Neuronal stem cell (in vitro differentiated cells): ENCODE results near the gene SCFD2.

Experiments used
- DNase-seq: peaks from one replicate; pipeline ENCODE4 v3.0.0-alpha.2; 2013; ENCODE audit warnings: low spot score
- H2AFZ ChIP-seq: one replicate; pipeline ENCODE4 v1.6.1; 2013; ENCODE audit warnings: mild to moderate bottlenecking, low read length, inconsistent platforms
- H2AK5ac ChIP-seq: 2 replicates; pipeline ENCODE4 v1.6.1; 2013; ENCODE audit warnings: low read depth, mild to moderate bottlenecking, inconsistent platforms, low read length, moderate library complexity, mixed read lengths
- H2BK120ac ChIP-seq: 2 replicates; pipeline ENCODE4 v1.6.1; 2013; ENCODE audit warnings: low read depth, mild to moderate bottlenecking, inconsistent platforms, low read length, moderate library complexity, mixed read lengths
- H2BK12ac ChIP-seq: one replicate; pipeline ENCODE4 v1.6.1; 2013; ENCODE audit warnings: low read length, inconsistent platforms
- H2BK15ac ChIP-seq: 2 replicates; pipeline ENCODE4 v1.6.1; 2013; ENCODE audit warnings: mild to moderate bottlenecking, low read length, inconsistent platforms, mixed read lengths
- H2BK5ac ChIP-seq: one replicate; pipeline ENCODE4 v1.6.1; 2013; ENCODE audit warnings: inconsistent platforms, mild to moderate bottlenecking, low read length, moderate library complexity
- H3K14ac ChIP-seq: one replicate; pipeline ENCODE4 v1.6.1; 2013; ENCODE audit warnings: low read length, inconsistent platforms
- H3K18ac ChIP-seq: 2 replicates; pipeline ENCODE4 v1.6.1; 2013; ENCODE audit warnings: low read length, inconsistent platforms
- H3K23ac ChIP-seq: 2 replicates; pipeline ENCODE4 v1.6.1; 2013; ENCODE audit warnings: low read depth, mild to moderate bottlenecking, mixed read lengths, low read length, inconsistent platforms; ENCODE audit not compliant: poor library complexity
- H3K27ac ChIP-seq: replicated peaks from 3 replicates; pipeline ENCODE4 v1.5.1; 2013; ENCODE audit warnings: low read length, inconsistent platforms
- H3K27me3 ChIP-seq, 3 experiments: 2 replicates each; pipeline ENCODE4 v1.6.1; 2013; ENCODE audit warnings: low read length in 3 of 3, mild to moderate bottlenecking in 2 of 3, inconsistent platforms in 1 of 3, low read depth in 1 of 3, mixed read lengths in 1 of 3, moderate library complexity in 1 of 3; ENCODE audit not compliant: control insufficient read depth in 3 of 3, insufficient read depth in 3 of 3
- H3K36me3 ChIP-seq, 2 donors: replicated peaks in 1 of 2; 2 replicates each; pipeline ENCODE4 v1.6.1; 2013; ENCODE audit warnings: low read length in 2 of 2; ENCODE audit not compliant: control insufficient read depth in 2 of 2, insufficient read depth in 2 of 2
- H3K4ac ChIP-seq: 2 replicates; pipeline ENCODE4 v1.6.1; 2013; ENCODE audit warnings: inconsistent platforms, mild to moderate bottlenecking, low read length, moderate library complexity
- H3K4me1 ChIP-seq, 2 donors: 1 replicate in 1 of 2; 2 replicates in 1 of 2; pipeline ENCODE4 v1.6.1; 2013; ENCODE audit warnings: low read length in 2 of 2, low read depth in 1 of 2; ENCODE audit not compliant: control insufficient read depth in 2 of 2, insufficient read depth in 1 of 2
- H3K4me2 ChIP-seq: one replicate; pipeline ENCODE4 v1.6.1; 2013; ENCODE audit warnings: mild to moderate bottlenecking, low read length, inconsistent platforms; ENCODE audit not compliant: insufficient read depth, poor library complexity, severe bottlenecking
- H3K4me3 ChIP-seq, 2 donors: 2 replicates each; pipeline ENCODE4 v1.5.1; 2013; ENCODE audit warnings: low read length in 2 of 2, mild to moderate bottlenecking in 2 of 2, inconsistent platforms in 1 of 2, moderate library complexity in 1 of 2
- H3K79me1 ChIP-seq: one replicate; pipeline ENCODE4 v1.6.1; 2013; ENCODE audit warnings: low read depth, mild to moderate bottlenecking, inconsistent platforms, low read length, moderate library complexity
- H3K9ac ChIP-seq: one replicate; pipeline ENCODE4 v1.6.1; 2013; ENCODE audit warnings: mild to moderate bottlenecking, low read depth, low read length, inconsistent platforms; ENCODE audit not compliant: poor library complexity
- H3K9me3 ChIP-seq, 2 donors: replicated peaks in 1 of 2; 2 replicates each; pipeline versions ENCODE3 to v1.6.1; 2013; ENCODE audit warnings: low read length in 2 of 2, mild to moderate bottlenecking in 2 of 2, inconsistent platforms in 1 of 2, low read depth in 1 of 2, mixed read lengths in 1 of 2, moderate library complexity in 1 of 2; ENCODE audit not compliant: control insufficient read depth in 2 of 2, insufficient read depth in 1 of 2
- H4K8ac ChIP-seq: one replicate; pipeline ENCODE4 v1.6.1; 2013; ENCODE audit warnings: low read depth, mild to moderate bottlenecking, inconsistent platforms, low read length, moderate library complexity
- H4K91ac ChIP-seq: one replicate; pipeline ENCODE4 v1.6.1; 2013; ENCODE audit warnings: low read length, low read depth, mild to moderate bottlenecking, inconsistent platforms; ENCODE audit not compliant: poor library complexity
- WGBS, 2 donors: extraction: QIAGEN DNeasy Blood & Tissue Kit; methylation state at CpG; one replicate each; pipeline ENCODE4 v1.1.7; 2013; ENCODE audit warnings: missing lambda C conversion rate in 2 of 2, mixed read lengths in 1 of 2; ENCODE audit not compliant: insufficient read length in 2 of 2, insufficient replicate concordance in 1 of 2; ENCODE audit errors: extremely low coverage in 2 of 2; 5-methylcytosine and 5-hydroxymethylcytosine counted together

Gene SCFD2

DNA sequence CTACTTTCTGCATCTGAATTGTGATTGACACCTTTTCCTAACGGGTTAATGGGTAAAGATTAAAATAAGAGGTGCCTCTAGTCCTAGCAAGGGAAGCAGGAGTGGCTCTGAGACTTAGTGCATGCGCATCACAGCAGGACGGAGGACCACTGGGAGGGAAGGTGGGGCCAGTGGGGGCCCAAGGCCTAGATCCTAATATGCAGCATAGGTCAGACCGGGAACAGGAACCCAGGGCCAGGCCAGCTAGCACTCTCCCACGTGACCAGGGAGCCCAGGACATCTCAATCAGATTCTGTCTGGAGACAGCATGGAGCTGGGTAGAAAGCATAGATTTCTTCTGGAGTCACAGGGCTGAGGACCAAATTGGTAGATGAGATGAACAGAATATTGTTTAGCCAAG lies 448.0 kb downstream of the SCFD2 start:
- no peak overlapping the region for H2BK120ac ChIP-seq
- H3K14ac ChIP-seq, result no peak overlapping the region
- no peak overlapping the region for H2AK5ac ChIP-seq
- no peak overlapping the region for H3K27ac ChIP-seq
- H3K4ac ChIP-seq, result no peak overlapping the region
- H2AFZ ChIP-seq, result no peak overlapping the region
- H4K8ac ChIP-seq, result no peak overlapping the region
- H3K27me3 ChIP-seq, result peaks cover 0 to under 1% (median 0%) of the 10 kb centered on the region in 3 experiments
- no peaks in the 10 kb centered on the region for H3K36me3 ChIP-seq
- H3K9ac ChIP-seq, result no peak overlapping the region
- WGBS, 2 donors, result no CpG with 5 or more reads among the region's 5 CpGs
- no peak for DNase-seq
- H2BK12ac ChIP-seq, result no peak overlapping the region
- no peak overlapping the region for H3K4me3 ChIP-seq
- H2BK15ac ChIP-seq, result no peak overlapping the region
- H3K79me1 ChIP-seq, result no peaks in the 10 kb centered on the region
- no peak overlapping the region for H3K23ac ChIP-seq
- peaks cover 3% of the 10 kb centered on the region in 2 donors for H3K4me1 ChIP-seq
- no peaks in the 10 kb centered on the region for H3K9me3 ChIP-seq
- H3K4me2 ChIP-seq, result no peak overlapping the region
- H4K91ac ChIP-seq, result no peak overlapping the region
- no peak overlapping the region for H3K18ac ChIP-seq
- H2BK5ac ChIP-seq, result no peak overlapping the region

DNA sequence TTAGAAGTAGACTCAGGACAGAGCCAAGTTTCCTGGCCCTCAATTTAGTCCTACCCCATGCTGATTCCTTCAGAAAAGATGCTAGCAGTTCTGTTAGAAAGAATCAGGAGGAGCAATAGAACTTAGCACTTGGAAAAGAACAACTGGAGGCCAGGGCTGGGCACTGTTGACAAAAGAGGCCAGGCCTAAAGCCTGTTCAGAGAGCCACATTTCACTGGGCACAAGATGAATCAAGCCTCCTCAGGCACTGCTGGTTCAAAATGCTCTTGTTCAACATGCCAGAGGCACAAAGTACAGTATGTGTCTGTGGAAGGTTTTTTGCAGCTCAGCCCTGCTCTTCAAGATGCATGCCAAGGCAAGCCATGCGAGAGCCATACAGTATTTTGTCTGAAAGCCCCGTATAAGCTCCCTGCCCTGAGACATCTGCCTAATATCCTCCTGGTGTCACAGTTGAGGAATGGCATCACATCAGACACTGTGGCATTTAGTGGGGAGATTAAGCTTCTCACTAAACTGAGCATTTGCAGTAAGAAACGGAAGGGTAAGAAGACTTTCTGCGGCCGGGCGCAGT lies 450.0 kb downstream of the SCFD2 start:
- no peak overlapping the region for H4K8ac ChIP-seq
- H3K4me3 ChIP-seq, result no peak overlapping the region
- no peak overlapping the region for H3K27ac ChIP-seq
- H2AFZ ChIP-seq, result peak overlapping the region; percentile 42
- H3K4me2 ChIP-seq, result no peak overlapping the region
- no peaks in the 10 kb centered on the region for H3K27me3 ChIP-seq
- no peak overlapping the region for H2BK120ac ChIP-seq
- H3K9ac ChIP-seq, result no peak overlapping the region
- H3K4me1 ChIP-seq, result peaks cover 3 to 5% of the 10 kb centered on the region in 2 donors
- no peaks in the 10 kb centered on the region for H3K9me3 ChIP-seq
- no peak for DNase-seq
- no peak overlapping the region for H2BK5ac ChIP-seq
- H4K91ac ChIP-seq, result no peak overlapping the region
- H2BK15ac ChIP-seq, result no peak overlapping the region
- no peaks in the 10 kb centered on the region for H3K79me1 ChIP-seq
- H3K14ac ChIP-seq, result no peak overlapping the region
- no peak overlapping the region for H3K18ac ChIP-seq
- H3K36me3 ChIP-seq, result no peaks in the 10 kb centered on the region
- H3K4ac ChIP-seq, result no peak overlapping the region
- H3K23ac ChIP-seq, result no peak overlapping the region
- no CpG with 5 or more reads among the region's 6 CpGs for WGBS, 2 donors
- H2AK5ac ChIP-seq, result no peak overlapping the region
- H2BK12ac ChIP-seq, result no peak overlapping the region

DNA sequence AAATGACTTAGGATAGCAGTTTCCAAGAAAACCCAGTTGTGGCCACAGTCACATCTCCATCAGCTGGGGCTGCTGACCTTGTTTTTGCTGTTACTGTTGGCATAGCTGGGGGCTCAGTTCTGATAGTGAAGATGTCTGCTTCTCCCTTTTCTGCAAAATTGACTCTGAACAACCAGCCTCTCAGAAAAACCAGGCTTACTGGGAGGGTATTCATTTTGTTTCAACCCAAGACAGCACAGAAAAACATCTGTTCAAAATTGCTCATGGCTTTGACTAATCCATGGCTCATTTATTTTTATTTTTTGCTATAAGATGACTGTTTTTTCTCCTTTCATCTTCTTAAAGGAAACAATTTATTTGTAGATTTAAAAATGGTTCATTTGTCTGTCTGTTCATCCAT lies 450.7 kb downstream of the SCFD2 start:
- no peak overlapping the region for H2BK5ac ChIP-seq
- H2AFZ ChIP-seq, result no peak overlapping the region
- no peaks in the 10 kb centered on the region for H3K36me3 ChIP-seq
- H3K4me3 ChIP-seq, result no peak overlapping the region
- H4K8ac ChIP-seq, result no peak overlapping the region
- H3K27me3 ChIP-seq, result no peaks in the 10 kb centered on the region
- no peak overlapping the region for H2BK15ac ChIP-seq
- H2BK12ac ChIP-seq, result no peak overlapping the region
- H3K27ac ChIP-seq, result no peak overlapping the region
- no peak overlapping the region for H3K4me2 ChIP-seq
- H3K4ac ChIP-seq, result no peak overlapping the region
- no peak overlapping the region for H3K18ac ChIP-seq
- no peak for DNase-seq
- no peaks in the 10 kb centered on the region for H3K79me1 ChIP-seq
- no peak overlapping the region for H4K91ac ChIP-seq
- H2BK120ac ChIP-seq, result no peak overlapping the region
- no peak overlapping the region for H3K14ac ChIP-seq
- H3K23ac ChIP-seq, result no peak overlapping the region
- H3K9ac ChIP-seq, result no peak overlapping the region
- H3K9me3 ChIP-seq, result no peaks in the 10 kb centered on the region
- no peak overlapping the region for H2AK5ac ChIP-seq
- H3K4me1 ChIP-seq, result peaks cover 3 to 5% of the 10 kb centered on the region in 2 donors

DNA sequence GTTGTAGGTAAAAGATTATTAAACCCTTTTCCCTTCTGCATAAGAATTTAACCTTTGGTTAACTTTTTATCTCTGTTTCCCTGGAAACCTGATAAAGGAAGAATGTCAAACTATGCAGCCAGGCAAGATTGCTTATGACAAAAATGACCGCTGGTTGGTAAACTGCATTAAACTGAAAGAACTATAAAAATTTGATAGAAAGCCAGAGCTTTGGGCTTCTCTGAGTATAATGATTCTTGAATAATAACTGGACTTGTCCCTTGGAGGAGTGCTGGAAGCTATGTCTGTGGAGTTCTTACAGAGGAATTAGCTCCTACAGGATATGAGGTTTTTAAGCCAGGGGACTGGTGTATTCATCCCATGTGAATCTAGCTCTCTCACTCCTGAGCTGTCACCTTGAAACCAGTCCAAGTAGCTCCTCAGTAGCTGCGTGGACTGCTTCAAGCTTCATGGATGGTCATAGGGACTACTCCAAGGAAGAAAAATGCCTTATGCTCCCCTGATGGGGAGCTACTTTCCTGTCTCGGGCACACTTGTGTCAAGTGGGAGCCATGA lies 451.7 kb downstream of the SCFD2 start:
- Histone ChIP-seq H4K8ac (no peak overlapping the region), H2AK5ac (no peak overlapping the region), H2AFZ (peak overlapping the region; percentile 42), H3K18ac (no peak overlapping the region), H3K4me1 (peaks cover 3 to 5% of the 10 kb centered on the region in 2 donors), H3K9ac (no peak overlapping the region), H3K23ac (no peak overlapping the region), H3K9me3 (no peaks in the 10 kb centered on the region), H2BK12ac (no peak overlapping the region), H3K27me3 (no peaks in the 10 kb centered on the region), H2BK120ac (no peak overlapping the region), H3K14ac (no peak overlapping the region), H4K91ac (no peak overlapping the region), H2BK5ac (no peak overlapping the region), H3K36me3 (no peaks in the 10 kb centered on the region), H3K4me2 (no peak overlapping the region), H3K27ac (no peak overlapping the region), H3K79me1 (no peaks in the 10 kb centered on the region), H3K4me3 (no peak overlapping the region), H2BK15ac (no peak overlapping the region), H3K4ac (no peak overlapping the region)
- WGBS, 2 donors, result no CpG with 5 or more reads among the region's 3 CpGs
- no peak for DNase-seq
